Stimulated activated CD4-positive, alpha-beta T cell treated with anti-CD3 and anti-CD28 coated beads, Interleukin-12 subunit alpha, Interleukin-12 subunit beta, amount 100 ng/mL, for 48 hours (primary cell): ENCODE results near the gene SRMS.
A peak's percentile ranks its signal among the peaks of the same experiment; 100 is the strongest.

Experiments
- DNase-seq, 3 donors: peaks; one replicate each; pipeline ENCODE4 v3.0.0-alpha.2; 2020; ENCODE audit warnings: low read depth in 2 of 3, low spot score in 1 of 3

The SRMS gene

GRCh38 chr20:63503524-63503923, 44.0 kb downstream of the SRMS start:
- DNase-seq: no peak

GRCh38 chr20:63502671-63503172, 44.8 kb downstream of the SRMS start:
- DNase-seq: no peak

GRCh38 chr20:63501818-63502670, 45.5 kb downstream of the SRMS start:
- DNase-seq: no peak

DNA sequence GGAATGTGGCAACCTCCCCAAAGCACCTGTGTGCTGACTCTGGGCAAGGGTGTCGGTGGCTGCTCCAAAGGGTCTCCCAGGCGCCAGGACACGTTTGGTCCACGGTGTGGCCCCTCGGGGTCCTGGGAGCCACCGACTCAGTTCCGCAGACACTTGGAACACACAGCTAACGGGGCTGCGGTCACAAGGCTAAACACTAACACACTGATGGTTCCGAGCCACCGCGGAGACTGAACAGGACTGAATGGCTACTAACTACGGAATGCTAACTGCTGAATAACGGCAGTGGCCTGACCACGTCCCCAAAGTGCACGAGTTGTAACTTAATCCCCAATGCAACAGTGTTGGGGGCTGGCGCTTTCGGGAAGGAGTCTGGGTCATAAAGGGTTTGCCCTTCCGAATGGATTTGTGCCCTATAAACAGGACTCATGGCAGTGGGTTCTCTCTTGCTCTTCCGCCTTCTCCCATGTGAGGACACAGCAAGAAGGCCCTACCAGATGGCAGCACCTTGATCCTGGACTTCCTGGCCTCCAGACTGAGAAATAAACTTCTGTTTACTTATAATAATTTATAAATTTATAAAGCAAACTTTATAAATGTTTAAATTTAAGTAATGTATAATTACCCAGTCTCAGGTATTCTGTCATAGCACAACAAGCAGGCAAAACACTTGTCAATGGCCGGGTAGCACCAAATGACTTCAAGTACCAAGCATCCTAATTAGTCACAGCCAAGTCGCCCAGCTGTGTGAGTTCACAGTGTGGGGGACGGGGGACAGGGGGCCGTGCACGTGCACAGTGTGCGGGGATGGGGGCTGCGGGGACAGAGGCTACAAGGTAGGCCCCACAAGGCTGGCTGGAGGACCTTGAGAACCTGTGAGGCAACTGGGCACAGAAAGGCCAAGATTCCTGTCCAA, 46.4 kb downstream of the SRMS start:
- DNase-seq: no peak

DNA sequence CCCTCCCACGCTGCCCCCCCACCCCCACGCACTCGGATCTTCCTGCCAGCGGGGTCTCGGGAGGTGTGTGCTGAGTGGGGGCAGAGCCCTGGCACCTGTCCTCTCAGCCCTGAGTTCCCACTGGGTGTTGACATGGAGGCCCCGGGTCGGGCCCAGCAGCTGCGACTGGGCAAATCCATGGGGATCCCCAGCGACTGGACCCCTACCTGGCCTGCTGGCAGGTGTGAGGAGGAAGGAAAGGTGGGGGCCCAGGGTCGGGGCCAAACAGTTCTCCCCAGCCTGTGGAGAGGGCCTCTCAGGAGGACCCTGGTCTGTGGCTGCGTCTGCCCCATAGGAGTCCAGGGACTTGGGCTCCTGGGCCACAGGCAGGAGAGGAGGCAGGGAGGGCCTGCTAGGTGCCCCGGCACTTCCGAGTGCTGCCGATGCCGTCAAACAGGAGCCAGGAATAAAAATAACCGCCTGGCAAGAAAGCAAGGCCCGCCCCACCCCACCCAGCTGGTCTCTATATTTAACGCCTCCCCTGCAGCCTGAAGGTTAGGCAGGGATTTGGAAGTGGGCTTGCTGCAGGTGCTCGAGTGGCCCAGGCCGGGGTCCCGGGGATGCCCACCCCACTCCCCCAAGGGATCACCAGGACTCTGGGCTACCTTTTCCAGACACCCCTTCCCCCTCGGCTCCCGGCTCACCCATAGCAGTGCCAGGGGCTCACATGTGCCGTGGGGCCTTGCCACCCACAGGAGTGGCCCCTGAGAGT, 47.2 kb downstream of the SRMS start:
- DNase-seq: no peak

DNA sequence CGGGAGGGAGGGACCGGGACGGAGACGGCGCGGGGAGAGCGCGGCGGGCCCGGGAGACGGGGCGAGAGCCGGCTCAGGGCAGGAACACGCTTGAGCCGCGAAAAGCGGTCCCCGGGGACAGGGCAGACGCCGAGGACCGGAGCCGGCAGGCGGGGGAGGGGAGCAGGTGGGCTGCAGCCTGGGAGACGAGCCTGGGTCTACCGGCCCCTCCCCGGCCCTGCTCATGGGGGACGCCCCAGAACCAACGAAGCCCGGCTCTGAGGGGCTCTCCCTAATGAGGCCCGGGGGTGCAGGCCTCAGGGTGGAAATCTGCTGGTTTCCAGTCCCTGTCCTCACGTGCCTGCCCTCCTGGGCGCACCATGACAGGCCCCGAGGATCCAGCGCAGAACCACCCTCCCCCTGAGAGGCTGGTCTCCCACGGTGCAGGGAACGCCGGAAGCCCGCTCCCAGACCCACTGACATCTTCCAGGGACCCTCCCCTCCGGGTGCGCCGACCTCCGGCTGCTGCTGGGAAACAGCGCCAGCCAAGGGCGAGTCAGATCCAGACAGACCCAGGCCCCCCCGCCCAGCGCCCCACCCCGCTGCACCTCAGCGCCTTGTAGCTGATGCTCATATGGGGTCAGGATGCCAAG, 48.1 kb downstream of the SRMS start:
- DNase-seq: no peak

DNA sequence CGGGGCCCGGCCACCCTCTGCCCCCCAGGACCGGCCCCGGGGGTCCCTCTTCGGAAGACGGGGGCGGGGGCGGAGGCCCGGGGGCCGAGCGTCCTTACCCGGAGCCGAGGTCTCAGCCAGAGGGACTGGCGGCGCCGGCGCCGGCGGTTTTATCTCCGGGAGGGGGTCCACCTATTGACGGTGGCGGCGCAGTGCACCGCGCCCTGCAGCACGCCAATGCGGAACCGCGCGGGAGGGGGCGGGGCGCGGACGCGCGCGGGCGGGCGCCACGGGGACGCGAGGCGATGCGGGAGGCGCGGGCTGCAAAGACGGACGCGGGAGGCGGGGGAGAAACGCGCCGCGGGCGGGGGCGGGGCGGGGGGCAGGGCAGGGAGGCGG, 48.6 kb downstream of the SRMS start, which contains the start of gene EEF1A2:
EEF1A2 (minus strand) TSS at position 124 of the 378 bp plus-strand sequence. CDS start 1,320 bp downstream, outside the sequence.
- no peak for DNase-seq

DNA sequence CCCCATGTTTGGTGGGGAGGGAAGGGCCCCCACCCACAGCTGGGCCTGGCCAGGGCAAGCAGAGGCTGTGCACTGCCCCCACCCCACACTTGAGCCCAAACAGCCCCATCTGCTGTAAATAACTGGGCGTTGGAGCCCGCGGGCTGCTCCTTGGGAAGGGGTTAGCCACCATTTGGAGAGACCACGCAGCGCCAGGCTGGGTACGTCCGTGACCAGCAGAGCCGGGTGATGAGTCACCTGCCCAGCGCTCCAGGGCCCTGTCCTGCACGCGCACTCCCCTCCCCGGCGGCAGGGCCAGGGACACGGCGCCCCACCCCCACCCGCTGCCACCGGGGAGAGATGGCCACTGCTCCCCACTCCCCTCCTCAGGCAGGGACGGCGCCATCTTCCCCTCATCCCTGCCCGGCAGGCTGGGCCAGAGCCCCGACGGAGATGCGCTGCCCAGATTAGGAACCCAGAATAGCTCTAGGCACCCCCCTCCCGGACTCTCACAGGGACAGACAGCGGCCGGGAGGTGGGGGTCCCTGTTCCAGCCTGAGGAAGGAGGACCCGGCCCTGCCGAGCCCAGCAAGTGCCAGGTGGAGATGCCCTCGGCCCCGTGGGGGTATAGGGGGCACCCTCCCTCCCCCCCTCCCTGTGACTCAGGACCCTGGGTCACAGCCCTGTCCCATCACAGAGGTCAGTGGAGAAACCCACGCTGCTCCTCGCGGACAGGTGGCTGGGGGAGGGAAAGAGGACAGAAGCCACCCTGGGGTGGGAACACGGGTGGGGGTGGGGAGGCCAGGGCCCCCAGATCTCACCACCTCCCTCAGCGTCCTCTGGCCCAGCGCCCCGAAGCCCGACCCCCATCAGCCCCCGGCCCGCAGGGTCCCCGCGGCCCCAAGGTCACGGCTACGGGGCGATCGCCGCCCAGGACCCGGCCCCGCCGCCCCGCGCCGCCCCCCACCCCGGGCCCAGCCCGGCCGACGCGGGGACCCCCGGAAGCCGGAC, 49.3 kb downstream of the SRMS start:
- DNase-seq: no peak

- no peak for DNase-seq
Measured at GRCh38 chr20:63497138-63497945, 50.2 kb downstream of the SRMS start.

DNA sequence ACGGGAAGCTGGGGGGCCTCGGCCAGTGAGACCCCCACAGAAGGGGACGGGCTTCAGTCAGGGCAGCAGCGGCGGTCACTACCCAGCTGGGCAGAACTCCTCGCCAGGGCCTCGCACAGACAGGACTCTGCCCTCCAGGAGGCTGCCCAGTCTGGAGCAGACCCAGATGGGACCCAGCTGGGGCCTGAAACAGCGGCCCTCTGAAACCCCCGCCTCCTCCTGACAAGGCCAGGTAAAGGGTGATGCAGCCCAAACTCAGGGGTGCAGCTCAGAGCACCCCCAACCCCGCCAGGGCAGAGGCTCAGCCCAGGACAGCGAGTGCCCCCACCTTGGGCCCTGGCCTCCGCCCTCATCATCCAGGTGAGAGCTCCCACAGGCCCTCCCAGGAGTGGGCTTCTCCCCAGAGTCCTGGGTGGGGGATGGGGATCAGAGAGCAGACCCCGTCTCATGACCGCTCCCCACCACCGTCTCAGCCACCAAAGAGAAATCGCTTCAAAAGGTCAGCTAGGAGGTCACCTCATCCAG, 50.9 kb downstream of the SRMS start:
- no peak for DNase-seq

DNA sequence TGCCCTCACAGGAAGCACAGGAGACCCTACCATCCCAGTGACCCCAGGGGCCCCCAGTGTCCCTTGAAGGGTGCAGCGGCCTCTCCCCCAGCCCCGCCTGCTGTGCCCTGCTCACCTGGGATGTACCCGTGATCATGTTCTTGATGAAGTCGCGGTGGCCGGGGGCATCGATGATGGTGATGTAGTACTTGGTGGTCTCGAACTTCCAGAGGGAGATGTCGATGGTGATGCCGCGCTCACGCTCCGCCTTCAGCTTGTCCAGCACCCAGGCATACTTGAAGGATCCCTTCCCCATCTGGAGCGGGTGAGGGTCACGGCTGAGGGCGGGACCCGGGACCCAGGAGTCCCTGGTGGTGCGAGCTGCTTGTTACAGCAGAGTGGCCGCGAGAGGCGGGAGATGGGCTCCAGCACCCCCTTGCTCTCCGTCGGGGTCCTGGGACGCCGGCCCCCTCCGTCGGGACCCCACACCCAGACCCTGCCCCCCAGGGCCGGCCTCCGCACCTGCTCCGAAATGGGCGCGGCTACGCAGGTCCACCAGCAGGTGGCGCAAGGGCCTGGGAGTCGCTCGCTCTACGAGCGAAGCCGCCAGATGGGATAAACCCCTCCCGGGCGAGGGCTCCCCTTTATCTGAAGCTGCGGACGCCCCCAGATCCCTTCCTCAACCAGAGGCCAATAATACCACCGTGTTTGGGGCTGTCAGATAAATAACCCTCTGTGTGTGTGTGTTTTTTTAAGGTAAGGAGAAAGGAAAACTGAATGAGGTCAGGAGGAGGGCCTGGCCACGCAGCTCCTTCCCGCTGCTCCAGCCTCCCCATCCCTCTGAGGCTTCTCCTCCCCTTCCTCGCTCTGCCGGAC, 51.6 kb downstream of the SRMS start:
- DNase-seq: peak; percentile 41 to 83 (median 66)

- DNase-seq: no peak
Measured at GRCh38 chr20:63495167-63495720, 52.3 kb downstream of the SRMS start.

DNA sequence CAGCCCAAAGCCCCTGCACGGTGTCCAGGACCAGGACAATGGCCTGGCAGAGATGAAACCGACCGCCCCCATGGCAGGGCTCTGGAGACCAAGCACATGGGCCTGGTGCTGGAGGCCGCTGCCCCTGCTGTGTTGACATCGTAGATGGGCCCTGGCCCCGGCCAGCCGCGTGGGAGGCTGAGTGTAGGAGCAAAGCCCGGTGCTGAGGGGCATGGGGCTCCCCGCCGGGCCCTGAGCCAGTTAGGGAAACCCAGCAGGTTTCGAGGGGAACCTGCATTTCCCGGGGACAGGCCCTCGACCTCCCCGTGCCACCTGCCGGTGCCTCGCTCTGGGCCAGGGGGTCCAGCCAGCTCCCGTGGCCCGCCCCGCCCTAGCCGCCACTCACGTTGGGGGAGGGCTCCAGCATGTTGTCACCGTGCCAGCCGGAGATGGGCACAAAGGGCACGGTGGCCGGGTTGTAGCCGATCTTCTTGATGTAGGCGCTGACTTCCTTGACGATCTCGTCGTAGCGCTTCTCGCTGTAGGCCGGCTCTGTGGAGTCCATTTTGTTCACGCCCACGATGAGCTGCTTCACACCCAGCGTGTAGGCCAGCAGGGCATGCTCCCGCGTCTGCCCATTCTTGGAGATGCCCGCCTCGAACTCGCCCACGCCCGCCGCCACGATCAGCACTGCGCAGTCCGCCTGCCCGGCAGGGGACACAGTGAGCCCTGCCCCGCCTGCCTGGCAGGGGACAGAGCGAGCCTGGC, 53.0 kb downstream of the SRMS start:
- DNase-seq: no peak

- DNase-seq: no peak
Measured at GRCh38 chr20:63494084-63494419, 53.5 kb downstream of the SRMS start.

GRCh38 chr20:63493563-63494020, 54.0 kb downstream of the SRMS start:
- no peak for DNase-seq

DNA sequence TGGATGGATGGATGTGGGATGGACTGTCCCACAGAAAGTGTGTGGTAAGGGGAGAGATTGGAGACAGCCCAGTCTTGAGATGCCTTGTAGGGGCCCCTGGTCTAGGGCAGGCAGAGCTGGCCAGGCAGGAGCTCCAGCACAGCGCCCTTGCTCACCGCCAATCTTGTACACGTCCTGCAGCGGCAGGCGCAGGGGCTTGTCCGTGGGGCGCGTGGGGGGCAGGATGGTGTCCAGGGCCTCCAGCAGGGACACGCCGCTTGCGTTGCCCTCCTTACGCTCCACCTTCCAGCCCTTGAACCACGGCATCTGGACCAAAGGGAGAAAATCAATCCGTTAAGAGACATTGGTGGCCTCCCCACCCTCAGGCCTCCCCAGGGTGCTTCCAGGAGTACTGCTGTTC, 54.6 kb downstream of the SRMS start:
- DNase-seq: no peak
